HuH-7 (cell line): Measurements from ENCODE around the gene BATF3.
A peak's percentile ranks its signal among the peaks of the same experiment; 100 is the strongest.

ENCODE experiments used
- DNase-seq: peaks from one replicate; pipeline ENCODE4 v3.0.0; 2011; ENCODE audit warnings: low spot score

Gene BATF3

GRCh38 chr1:212703991-212704564 lies 4.4 kb upstream of the BATF3 start:
- DNase-seq, result no peak

GRCh38 chr1:212702672-212703071 lies 3.0 kb upstream of the BATF3 start:
- no peak for DNase-seq

GRCh38 chr1:212701910-212702309 lies 2.3 kb upstream of the BATF3 start:
- DNase-seq, result no peak

GRCh38 chr1:212700892-212701819 lies 1.5 kb upstream of the BATF3 start:
- peak; percentile 38 for DNase-seq

GRCh38 chr1:212700223-212700891 lies 717 bp upstream of the BATF3 start:
- DNase-seq, result no peak

- peak; percentile 62 for DNase-seq
Observed at GRCh38 chr1:212699104-212699624, 476 bp downstream of the BATF3 start.

GRCh38 chr1:212698467-212699103 lies 1.1 kb downstream of the BATF3 start:
- DNase-seq, result no peak

- DNase-seq, result no peak
Observed at GRCh38 chr1:212696721-212697331, 2.8 kb downstream of the BATF3 start.

GRCh38 chr1:212692774-212693644 lies 6.6 kb downstream of the BATF3 start:
- DNase-seq, result no peak

- DNase-seq, result no peak
Observed at GRCh38 chr1:212691561-212692071, 8.0 kb downstream of the BATF3 start.

- no peak for DNase-seq
Observed at GRCh38 chr1:212690816-212691403, 8.7 kb downstream of the BATF3 start.

- no peak for DNase-seq
Observed at GRCh38 chr1:212689758-212690529, 9.7 kb downstream of the BATF3 start.

- no peak for DNase-seq
Observed at GRCh38 chr1:212689196-212689725, 10.4 kb downstream of the BATF3 start.

- DNase-seq, result no peak
Observed at GRCh38 chr1:212688341-212689047, 11.1 kb downstream of the BATF3 start.

GRCh38 chr1:212687811-212688210 lies 11.8 kb downstream of the BATF3 start:
- DNase-seq, result no peak

GRCh38 chr1:212686591-212686990 lies 13.0 kb downstream of the BATF3 start:
- DNase-seq, result no peak

- no peak for DNase-seq
Observed at GRCh38 chr1:212686069-212686468, 13.6 kb downstream of the BATF3 start.

GRCh38 chr1:212685429-212685828 lies 14.2 kb downstream of the BATF3 start:
- no peak for DNase-seq
